ENCODE data around the gene TBC1D14. TPM values are rescaled to one million over a fixed set of nuclear protein-coding genes. Genes with fewer than 3 reads are reported as not detected.

The TBC1D14 gene
- total RNA-seq, 4 donors from 2014 or later, result 39.0 to 48.4 (median 43.7) TPM

GRCh38 chr4:6939761-6940743 lies 30.4 kb downstream of the TBC1D14 start:
- no peak for TF ChIP-seq CTCF (IDR thresholded peaks at IDR 0.05; ENCODE audit: low read depth)

- no peak for TF ChIP-seq CTCF (IDR thresholded peaks at IDR 0.05; ENCODE audit: low read depth)
Measured at GRCh38 chr4:6940744-6941137, 31.1 kb downstream of the TBC1D14 start.

GRCh38 chr4:6941796-6942195 lies 32.2 kb downstream of the TBC1D14 start:
- TF ChIP-seq CTCF (IDR thresholded peaks at IDR 0.05; ENCODE audit: low read depth), result no peak

- no peak for TF ChIP-seq CTCF (IDR thresholded peaks at IDR 0.05; ENCODE audit: low read depth)
Measured at GRCh38 chr4:6942238-6942800, 32.7 kb downstream of the TBC1D14 start.

- no peak for TF ChIP-seq CTCF (IDR thresholded peaks at IDR 0.05; ENCODE audit: low read depth)
Measured at GRCh38 chr4:6943012-6943884, 33.6 kb downstream of the TBC1D14 start.

- TF ChIP-seq CTCF (IDR thresholded peaks at IDR 0.05; ENCODE audit: low read depth), result no peak
Measured at GRCh38 chr4:6943885-6944225, 34.2 kb downstream of the TBC1D14 start.

Data from subcutaneous adipose tissue (tissue), 4 donors.